GM21447 (cell line): ENCODE measurements around the gene PRR12.
A peak's percentile ranks its signal among the peaks of the same experiment; 100 is the strongest.

Source experiments
- ATAC-seq: cut with Tn5 transposase; IDR thresholded peaks from one replicate; pipeline ENCODE4 v1.9.1; 2021; ENCODE audit not compliant: unreplicated experiment

Gene PRR12

DNA sequence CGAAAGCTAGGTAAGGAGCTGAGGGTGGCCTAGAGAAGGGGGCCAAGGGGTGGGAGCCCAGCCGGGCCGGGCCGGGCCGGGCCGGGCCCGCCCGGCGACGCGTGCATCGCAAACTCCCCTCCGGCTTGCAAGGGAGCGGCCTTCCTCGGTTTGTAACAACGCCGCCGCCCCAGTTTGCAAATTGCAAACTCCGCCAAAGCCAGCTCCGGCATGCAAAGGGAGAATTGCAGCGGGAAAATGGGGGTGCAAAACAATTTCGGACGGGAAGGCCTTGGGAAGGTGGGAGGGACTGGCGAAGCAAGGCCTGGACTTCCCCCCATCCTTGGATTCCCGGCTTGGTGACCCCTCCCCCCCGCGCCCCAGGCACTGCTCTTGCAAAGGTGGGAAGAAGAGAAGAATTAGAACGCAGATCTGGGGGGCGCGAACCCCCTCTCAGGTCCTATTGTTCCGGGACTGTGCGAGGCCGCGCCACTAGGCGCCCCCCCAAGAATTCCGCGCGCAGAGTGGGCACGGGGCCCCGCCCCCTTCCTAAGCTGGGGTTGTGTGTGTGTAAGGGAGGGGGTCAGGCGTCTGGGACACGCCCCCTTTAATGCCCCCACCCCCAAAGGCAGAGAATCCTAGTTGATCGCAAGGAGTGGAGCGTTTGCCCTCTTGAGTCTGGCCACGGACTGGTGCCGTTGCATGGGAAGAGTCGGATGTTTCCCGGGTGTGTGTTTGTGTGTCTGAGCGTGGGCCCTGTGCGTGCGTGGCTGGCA lies 926 bp downstream of the PRR12 start:
- ATAC-seq = no peak

DNA sequence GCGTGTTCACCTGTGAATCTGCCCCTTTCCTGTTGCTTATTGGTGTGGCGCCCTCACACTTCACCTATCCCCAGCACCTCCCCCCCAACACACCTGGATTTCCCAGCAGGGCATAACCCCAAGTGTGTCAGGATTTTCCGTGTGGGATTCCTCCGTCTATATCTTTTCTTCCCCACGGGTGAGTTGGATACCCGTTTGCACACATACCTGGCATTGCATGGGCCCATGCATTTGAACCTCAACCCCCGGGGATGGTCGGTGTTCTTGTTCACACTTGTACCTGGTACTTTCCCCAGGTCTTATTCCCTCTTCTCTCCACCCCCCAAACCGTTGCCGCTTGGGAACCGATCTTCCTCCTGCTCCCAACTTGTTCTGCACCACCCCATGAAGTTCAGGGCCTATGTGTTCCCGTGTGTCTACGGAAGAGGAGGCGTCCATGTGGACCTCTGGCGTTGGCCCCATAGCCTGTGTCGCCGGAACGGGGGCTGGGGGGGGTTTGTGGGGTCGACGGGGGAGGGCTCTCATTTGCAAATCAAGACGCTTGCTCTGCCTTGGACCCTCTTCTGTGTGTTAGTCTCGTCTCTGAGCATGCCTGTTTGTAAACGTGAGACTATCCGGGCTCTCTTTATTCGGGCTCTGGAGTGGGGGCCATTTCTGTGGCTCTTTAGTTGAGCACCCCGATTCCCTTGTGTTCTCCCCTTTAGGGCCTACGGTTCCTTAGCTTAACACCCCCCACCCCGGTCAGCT lies 1.7 kb downstream of the PRR12 start:
- ATAC-seq = no peak

- ATAC-seq = peak; percentile 34
Measured at GRCh38 chr19:49593233-49594113, 2.5 kb downstream of the PRR12 start.

- ATAC-seq = no peak
Measured at GRCh38 chr19:49594157-49594992, 3.4 kb downstream of the PRR12 start.

DNA sequence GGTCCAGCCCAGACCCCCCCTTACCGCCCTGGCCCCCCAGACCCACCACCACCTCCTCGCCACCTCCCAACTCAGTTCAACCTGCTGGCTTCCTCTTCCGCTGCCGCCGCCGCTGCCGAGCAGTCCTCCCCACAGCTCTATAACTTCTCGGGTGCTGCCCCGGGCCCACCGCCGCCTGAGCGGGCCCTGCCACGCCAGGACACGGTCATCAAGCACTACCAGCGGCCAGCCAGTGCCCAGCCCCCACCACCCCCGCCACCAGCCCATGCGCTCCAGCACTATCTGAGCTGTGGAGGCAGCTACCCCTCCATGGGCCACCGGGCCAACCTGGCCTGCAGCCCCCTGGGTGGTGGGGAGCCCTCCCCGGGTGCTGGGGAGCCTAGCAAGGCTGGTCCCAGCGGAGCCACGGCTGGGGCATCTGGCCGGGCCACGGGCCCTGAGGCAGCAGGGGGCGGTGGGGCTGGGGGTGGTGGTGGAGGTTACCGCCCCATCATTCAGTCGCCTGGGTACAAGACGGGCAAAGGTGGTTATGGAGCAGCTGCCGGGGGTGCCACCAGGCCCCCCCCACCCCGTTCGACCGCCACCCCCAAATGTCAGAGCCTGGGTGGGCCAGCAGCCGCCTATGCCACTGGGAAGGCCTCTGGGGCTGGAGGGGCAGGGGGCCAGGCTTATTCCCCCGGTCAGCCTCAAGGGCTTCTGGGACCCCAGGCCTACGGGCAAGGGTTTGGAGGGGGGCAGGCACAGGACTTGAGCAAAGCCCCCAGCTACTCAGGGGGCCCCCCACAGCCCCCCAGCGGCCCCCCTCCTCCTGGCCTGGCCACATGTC lies 4.2 kb downstream of the PRR12 start:
- ATAC-seq = no peak

- ATAC-seq = no peak
Measured at GRCh38 chr19:49595819-49596404, 4.9 kb downstream of the PRR12 start.

DNA sequence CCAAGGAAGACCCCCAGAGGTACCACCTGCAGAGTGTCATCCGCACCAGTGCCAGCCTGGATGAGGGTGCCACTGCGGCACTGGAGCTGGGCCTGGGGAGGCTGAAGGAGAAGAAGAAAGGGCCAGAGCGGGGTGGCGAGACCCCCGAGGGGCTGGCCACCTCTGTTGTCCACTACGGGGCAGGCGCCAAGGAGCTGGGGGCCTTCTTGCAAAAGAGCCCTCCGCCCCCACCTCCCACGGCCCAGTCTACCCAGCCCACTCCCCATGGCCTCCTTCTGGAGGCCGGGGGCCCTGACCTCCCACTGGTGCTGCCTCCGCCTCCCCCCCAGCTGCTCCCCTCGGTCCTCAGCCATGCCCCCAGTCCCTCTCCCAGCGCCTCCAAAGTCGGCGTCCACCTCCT lies 5.4 kb downstream of the PRR12 start:
- no peak for ATAC-seq

DNA sequence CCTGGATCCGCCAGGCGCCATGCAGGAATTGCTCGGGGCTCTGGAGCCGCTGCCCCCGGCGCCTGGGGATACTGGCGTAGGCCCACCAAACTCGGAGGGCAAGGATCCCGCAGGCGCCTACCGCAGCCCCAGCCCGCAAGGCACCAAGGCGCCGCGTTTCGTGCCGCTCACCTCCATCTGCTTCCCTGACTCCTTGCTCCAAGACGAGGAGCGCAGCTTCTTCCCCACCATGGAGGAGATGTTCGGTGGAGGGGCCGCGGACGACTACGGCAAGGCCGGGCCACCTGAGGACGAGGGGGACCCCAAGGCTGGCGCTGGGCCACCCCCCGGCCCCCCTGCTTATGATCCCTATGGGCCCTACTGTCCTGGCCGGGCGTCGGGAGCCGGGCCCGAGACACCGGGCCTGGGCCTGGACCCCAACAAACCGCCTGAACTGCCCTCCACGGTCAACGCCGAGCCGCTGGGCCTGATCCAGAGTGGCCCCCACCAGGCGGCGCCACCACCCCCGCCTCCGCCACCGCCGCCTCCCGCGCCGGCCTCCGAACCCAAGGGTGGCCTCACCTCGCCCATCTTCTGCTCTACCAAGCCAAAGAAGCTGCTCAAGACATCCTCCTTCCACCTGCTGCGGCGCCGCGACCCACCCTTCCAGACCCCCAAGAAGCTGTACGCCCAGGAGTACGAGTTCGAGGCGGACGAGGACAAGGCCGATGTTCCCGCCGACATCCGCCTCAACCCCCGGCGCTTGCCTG lies 6.1 kb downstream of the PRR12 start:
- no peak for ATAC-seq

GRCh38 chr19:49597703-49597974 lies 6.7 kb downstream of the PRR12 start:
- no peak for ATAC-seq

- ATAC-seq = no peak
Measured at GRCh38 chr19:49599378-49600295, 8.7 kb downstream of the PRR12 start.

DNA sequence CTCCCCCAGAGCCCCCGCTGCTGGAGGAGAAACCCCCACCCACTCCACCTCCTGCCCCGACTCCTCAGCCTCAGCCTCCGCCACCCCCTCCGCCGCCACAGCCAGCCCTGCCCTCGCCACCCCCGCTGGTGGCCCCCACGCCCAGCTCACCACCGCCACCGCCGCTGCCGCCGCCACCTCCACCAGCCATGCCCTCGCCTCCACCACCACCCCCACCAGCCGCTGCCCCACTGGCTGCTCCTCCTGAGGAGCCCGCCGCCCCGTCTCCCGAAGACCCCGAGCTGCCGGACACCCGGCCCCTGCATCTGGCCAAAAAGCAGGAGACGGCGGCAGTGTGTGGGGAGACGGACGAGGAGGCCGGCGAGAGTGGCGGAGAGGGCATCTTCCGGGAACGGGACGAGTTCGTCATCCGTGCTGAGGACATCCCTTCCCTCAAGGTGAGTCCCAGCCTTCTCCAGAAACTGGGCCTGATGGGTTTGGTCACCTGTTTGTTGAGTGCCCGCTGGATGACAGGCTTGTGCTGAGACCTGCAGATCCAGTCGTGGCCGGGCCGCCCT lies 10.6 kb downstream of the PRR12 start:
- no peak for ATAC-seq

GRCh38 chr19:49602806-49603205 lies 11.8 kb downstream of the PRR12 start:
- no peak for ATAC-seq

DNA sequence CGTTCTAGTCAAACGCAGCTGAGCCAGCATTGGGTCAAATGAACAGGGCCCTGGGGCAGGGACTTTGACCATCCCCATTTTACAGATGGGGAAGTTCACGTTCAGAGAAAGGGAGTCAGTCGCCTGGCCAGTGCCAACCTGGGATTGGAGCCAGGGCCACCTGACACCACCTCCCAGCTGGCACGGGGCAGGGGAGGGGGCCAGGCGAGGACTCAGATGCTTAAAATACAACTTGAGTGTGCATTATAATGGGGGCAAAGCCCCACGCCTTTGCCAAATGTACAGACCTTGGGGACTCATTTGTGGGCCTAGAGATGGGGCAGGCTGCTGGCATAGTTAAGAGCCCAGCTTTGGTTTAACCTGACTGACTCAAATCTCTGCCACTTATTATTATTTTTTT lies 14.6 kb downstream of the PRR12 start:
- no peak for ATAC-seq

GRCh38 chr19:49609499-49610092 lies 18.6 kb downstream of the PRR12 start:
- no peak for ATAC-seq

DNA sequence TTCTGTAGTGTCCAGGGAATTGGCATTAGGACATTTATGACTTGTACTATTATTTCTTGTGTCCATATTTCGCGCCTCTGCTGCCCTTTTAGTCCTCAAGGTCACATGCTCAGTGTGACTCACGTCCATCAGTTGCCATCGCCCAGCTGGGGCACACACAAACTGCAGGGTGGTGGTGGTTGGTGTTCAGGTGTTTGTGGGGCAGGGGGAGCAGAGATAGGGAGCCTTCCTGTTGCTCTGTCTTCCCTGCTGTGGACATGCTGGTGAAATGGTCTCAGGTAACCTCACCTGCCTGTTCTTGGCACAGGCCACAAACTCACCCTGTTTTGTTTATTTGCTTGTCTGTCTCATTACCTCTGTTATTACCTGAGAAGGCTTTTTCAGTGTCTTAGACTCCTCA lies 22.4 kb downstream of the PRR12 start:
- ATAC-seq = no peak

DNA sequence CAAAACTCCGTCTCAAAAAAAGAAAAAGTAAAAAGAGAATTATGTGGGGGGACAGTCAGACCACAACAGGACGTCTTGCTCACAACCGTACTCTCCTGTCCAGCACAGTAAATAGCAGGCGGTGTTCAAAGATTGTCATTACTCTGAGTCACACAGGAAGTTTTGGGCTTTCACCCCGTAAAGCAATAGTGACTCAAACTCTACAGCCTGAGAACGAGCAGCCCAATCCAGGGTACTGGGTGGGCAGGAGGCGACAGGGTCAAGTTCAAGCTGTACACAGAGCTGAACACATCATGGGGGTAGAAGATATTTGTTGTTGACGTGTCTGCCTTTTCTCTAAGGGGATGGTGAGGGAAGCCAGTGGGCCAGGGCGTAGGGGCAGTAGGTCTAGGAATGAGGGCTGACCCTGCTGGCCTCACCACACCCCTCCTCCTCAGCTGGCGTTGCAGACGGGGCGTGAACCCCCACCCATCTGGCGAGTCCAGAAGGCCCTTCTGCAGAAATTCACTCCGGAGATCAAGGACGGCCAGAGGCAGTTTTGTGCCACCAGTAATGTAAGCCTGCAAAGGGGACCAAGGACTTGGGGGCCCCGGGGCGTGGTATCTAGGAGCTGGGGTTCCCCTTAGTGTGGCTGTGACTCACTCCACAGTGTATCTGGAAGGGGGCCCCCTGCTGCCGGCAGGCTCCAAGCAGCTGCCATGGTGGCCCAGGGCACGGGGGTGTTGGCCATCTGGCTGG lies 23.3 kb downstream of the PRR12 start:
- ATAC-seq = no peak

GRCh38 chr19:49615861-49616260 lies 24.9 kb downstream of the PRR12 start:
- ATAC-seq = no peak
